ENCODE results near the gene PSMB10.
"Not testable (repeated sequence)": the region's sequence is repeated elsewhere in the genome, so short reads cannot be mapped to it uniquely, and the experiment has no call there.

The PSMB10 gene

DNA sequence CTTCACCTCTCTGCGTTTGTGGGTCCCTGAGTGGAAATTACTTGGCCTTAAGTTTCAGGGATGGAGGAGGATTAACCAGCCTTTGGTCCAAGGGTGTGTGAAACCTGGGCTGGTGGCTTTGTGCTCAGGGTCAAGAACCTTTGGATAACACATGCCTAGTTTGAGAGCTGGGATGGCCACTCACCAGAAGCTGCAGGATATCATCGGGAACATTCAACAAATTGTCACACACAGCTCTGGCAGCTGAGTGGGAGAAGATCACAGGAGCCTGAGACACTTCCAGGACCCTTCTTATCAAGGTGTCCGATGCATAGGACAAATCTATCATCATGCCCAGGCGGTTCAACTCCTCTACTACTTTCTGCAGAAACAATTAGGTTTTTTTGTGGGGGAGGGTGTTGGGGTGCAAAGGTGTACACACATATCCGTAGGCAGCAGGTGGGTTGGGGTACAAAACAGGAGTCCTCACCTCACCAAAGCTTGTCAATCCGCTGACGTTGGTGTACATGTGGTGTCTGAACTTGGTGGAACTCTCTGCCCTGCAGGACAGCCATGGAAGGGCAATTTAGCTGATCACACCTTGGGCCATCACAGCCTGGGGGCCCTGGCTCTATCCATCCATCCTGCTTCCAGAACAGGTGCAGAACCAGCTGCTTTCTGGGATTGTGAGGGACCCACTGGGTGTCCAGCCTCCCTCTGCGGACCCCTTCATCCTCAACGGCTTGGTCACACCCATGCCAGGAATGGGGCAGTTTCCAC is 41.0 kb upstream of the PSMB10 start:
- no peaks in the 10 kb centered on the region for H4K20me1 ChIP-seq (ENCODE audit: insufficient read depth, low read length)
- H3K4me3 ChIP-seq (ENCODE audit: low read length), result no peak overlapping the region
- no peaks in the 10 kb centered on the region for H3K79me2 ChIP-seq (ENCODE audit: low read length)
- H2AFZ ChIP-seq (ENCODE audit: low read depth, low read length), result no peak overlapping the region
- no peak for TF ChIP-seq EZH2phosphoT487 (IDR thresholded peaks at IDR 0.05; ENCODE audit: low read depth)
- TF ChIP-seq, protein P1, sequence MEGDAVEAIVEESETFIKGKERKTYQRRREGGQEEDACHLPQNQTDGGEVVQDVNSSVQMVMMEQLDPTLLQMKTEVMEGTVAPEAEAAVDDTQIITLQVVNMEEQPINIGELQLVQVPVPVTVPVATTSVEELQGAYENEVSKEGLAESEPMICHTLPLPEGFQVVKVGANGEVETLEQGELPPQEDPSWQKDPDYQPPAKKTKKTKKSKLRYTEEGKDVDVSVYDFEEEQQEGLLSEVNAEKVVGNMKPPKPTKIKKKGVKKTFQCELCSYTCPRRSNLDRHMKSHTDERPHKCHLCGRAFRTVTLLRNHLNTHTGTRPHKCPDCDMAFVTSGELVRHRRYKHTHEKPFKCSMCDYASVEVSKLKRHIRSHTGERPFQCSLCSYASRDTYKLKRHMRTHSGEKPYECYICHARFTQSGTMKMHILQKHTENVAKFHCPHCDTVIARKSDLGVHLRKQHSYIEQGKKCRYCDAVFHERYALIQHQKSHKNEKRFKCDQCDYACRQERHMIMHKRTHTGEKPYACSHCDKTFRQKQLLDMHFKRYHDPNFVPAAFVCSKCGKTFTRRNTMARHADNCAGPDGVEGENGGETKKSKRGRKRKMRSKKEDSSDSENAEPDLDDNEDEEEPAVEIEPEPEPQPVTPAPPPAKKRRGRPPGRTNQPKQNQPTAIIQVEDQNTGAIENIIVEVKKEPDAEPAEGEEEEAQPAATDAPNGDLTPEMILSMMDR (IDR thresholded peaks at IDR 0.05; ENCODE audit: low read depth, low read length), result no peak
- no peaks in the 10 kb centered on the region for H3K27me3 ChIP-seq (ENCODE audit: low read depth, low read length)
- H3K4me2 ChIP-seq (ENCODE audit: low read length), result no peak overlapping the region
- no peaks in the 10 kb centered on the region for H3K9me3 ChIP-seq (ENCODE audit: insufficient read depth, low read length)
- H3K4me1 ChIP-seq (ENCODE audit: low read length), result peaks cover 7% of the 10 kb centered on the region
- H3K9ac ChIP-seq (ENCODE audit: low read length), result no peak overlapping the region
- H3K27ac ChIP-seq (ENCODE audit: low read length), result no peak overlapping the region
- H3K36me3 ChIP-seq (replicated peaks; ENCODE audit: low read depth, low read length), result no peaks in the 10 kb centered on the region

- H4K20me1 ChIP-seq (ENCODE audit: insufficient read depth, low read length), result no peaks in the 10 kb centered on the region
- H3K4me3 ChIP-seq (ENCODE audit: low read length), result no peak overlapping the region
- H3K36me3 ChIP-seq (replicated peaks; ENCODE audit: low read depth, low read length), result no peaks in the 10 kb centered on the region
- H3K79me2 ChIP-seq (ENCODE audit: low read length), result no peaks in the 10 kb centered on the region
- peaks cover 7% of the 10 kb centered on the region for H3K4me1 ChIP-seq (ENCODE audit: low read length)
- no peak overlapping the region for H3K9ac ChIP-seq (ENCODE audit: low read length)
- no peak overlapping the region for H3K27ac ChIP-seq (ENCODE audit: low read length)
- H3K9me3 ChIP-seq (ENCODE audit: insufficient read depth, low read length), result no peaks in the 10 kb centered on the region
- H3K4me2 ChIP-seq (ENCODE audit: low read length), result no peak overlapping the region
- TF ChIP-seq EZH2phosphoT487 (IDR thresholded peaks at IDR 0.05; ENCODE audit: low read depth), result no peak
- TF ChIP-seq, protein P1 (IDR thresholded peaks at IDR 0.05; ENCODE audit: low read depth, low read length), result no peak
- H3K27me3 ChIP-seq (ENCODE audit: low read depth, low read length), result no peaks in the 10 kb centered on the region
- no peak overlapping the region for H2AFZ ChIP-seq (ENCODE audit: low read depth, low read length)
Measured at GRCh38 chr16:67977005-67977404, 40.4 kb upstream of the PSMB10 start.

GRCh38 chr16:67976205-67976604 is 39.6 kb upstream of the PSMB10 start:
- Histone ChIP-seq H3K9ac (ENCODE audit: low read length) (no peak overlapping the region), H3K4me1 (ENCODE audit: low read length) (peaks cover 7% of the 10 kb centered on the region), H3K4me2 (ENCODE audit: low read length) (no peak overlapping the region), H3K79me2 (ENCODE audit: low read length) (no peaks in the 10 kb centered on the region), H3K27ac (ENCODE audit: low read length) (no peak overlapping the region), H3K4me3 (ENCODE audit: low read length) (no peak overlapping the region), H3K27me3 (ENCODE audit: low read depth, low read length) (no peaks in the 10 kb centered on the region), H4K20me1 (ENCODE audit: insufficient read depth, low read length) (no peaks in the 10 kb centered on the region), H2AFZ (ENCODE audit: low read depth, low read length) (no peak overlapping the region), H3K9me3 (ENCODE audit: insufficient read depth, low read length) (no peaks in the 10 kb centered on the region), H3K36me3 (replicated peaks; ENCODE audit: low read depth, low read length) (no peaks in the 10 kb centered on the region)
- TF ChIP-seq EZH2phosphoT487 (IDR thresholded peaks at IDR 0.05; ENCODE audit: low read depth), result no peak
- TF ChIP-seq, protein P1 (IDR thresholded peaks at IDR 0.05; ENCODE audit: low read depth, low read length), result no peak

DNA sequence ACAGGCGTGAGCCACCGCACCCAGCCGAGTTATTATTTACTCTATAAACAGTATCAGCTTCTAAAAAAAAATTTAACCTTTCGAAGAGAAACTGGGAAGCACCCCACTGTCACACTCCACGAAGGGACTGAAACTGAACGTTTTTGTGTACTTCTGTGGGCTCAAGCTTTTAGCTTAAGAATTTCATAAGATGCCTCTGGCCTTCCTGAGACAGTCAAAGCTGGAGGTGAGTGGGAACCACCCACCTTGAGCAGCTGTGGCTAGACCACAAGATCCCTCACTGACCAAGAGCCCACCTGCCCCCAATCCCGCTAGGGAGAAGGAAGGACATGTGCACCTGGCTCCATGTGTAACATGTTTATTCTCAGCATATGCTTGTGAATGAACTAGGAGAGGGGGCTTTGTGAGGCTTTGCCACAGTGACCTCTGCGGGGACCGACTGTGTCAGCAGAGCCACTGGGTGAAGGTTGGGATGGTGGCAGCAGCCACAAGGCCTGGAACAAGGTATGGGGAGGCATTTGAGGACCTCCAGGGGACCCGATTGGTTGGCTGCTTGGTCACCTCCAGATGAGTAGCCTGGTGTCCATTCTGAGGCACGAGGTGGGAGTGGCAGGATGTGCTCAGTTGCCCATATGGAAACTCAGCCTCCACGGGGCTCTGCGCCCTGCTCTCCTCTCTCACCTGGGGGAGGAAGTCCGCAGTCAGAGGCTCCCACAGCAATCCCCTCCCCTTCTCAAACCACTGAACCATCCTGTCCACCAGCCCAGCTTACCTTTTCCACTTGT is 38.9 kb upstream of the PSMB10 start:
- Histone ChIP-seq H3K27me3 (ENCODE audit: low read depth, low read length) (no peaks in the 10 kb centered on the region), H3K4me3 (ENCODE audit: low read length) (no peak overlapping the region), H2AFZ (ENCODE audit: low read depth, low read length) (no peak overlapping the region), H3K36me3 (replicated peaks; ENCODE audit: low read depth, low read length) (no peaks in the 10 kb centered on the region), H3K4me2 (ENCODE audit: low read length) (peak overlapping the region; percentile 19; the same call in 1 of the 2 replicates), H3K27ac (ENCODE audit: low read length) (no peak overlapping the region), H3K4me1 (ENCODE audit: low read length) (peaks cover 7% of the 10 kb centered on the region), H3K79me2 (ENCODE audit: low read length) (no peaks in the 10 kb centered on the region), H3K9me3 (ENCODE audit: insufficient read depth, low read length) (no peaks in the 10 kb centered on the region), H4K20me1 (ENCODE audit: insufficient read depth, low read length) (no peaks in the 10 kb centered on the region), H3K9ac (ENCODE audit: low read length) (no peak overlapping the region)
- TF ChIP-seq, protein P1 (IDR thresholded peaks at IDR 0.05; ENCODE audit: low read depth, low read length), result no peak
- TF ChIP-seq EZH2phosphoT487 (IDR thresholded peaks at IDR 0.05; ENCODE audit: low read depth), result no peak

DNA sequence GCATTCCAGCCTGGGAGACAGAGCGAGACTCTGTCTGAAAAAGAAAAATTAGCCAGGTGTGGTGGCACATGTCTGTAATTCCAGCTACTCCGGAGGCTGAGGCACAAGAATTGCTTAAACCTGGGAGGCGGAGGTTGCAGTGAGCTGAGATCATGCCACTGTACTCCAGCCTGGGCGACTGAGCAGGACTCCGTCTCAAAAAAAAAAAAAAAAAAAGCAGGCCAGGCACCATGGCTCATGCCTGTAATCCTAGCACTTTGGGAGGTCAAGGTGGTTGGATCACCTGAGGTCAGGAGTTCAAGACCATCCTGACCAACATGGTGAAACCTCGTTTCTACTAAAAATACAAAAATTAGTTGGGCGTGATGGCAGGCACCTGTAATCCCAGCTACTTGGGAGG is 35.6 kb upstream of the PSMB10 start:
- not testable (repeated sequence) for H4K20me1 ChIP-seq (ENCODE audit: insufficient read depth, low read length); H3K27ac ChIP-seq (ENCODE audit: low read length); H3K79me2 ChIP-seq (ENCODE audit: low read length); H2AFZ ChIP-seq (ENCODE audit: low read depth, low read length); H3K4me2 ChIP-seq (ENCODE audit: low read length); H3K4me3 ChIP-seq (ENCODE audit: low read length); H3K36me3 ChIP-seq (replicated peaks; ENCODE audit: low read depth, low read length); H3K9ac ChIP-seq (ENCODE audit: low read length); H3K27me3 ChIP-seq (ENCODE audit: low read depth, low read length); H3K4me1 ChIP-seq (ENCODE audit: low read length); H3K9me3 ChIP-seq (ENCODE audit: insufficient read depth, low read length)
